ENCODE data around the gene DDX59. TPM values are rescaled to one million over a fixed set of nuclear protein-coding genes. Genes with fewer than 3 reads are reported as not detected.

Gene DDX59
- total and polyA plus RNA-seq, 9 of the 15 experiments (the other 6 are each of a cell fraction or from before 2014, with no cell fraction given), result 8.3 to 30.4 (median 19.8) TPM

- Histone ChIP-seq H3K9me1 (ENCODE audit: control insufficient read depth, insufficient read depth, low read length) (no peaks in the 10 kb centered on the region), H3K27ac (ENCODE audit: extremely low read depth, low read depth, low read length) (no peak overlapping the region), H3K4me1 (replicated peaks in 1 of 2; ENCODE audit: control insufficient read depth in 2 of 2, insufficient read depth in 2 of 2, low read length in 2 of 2) (peaks cover 4 to 16% of the 10 kb centered on the region in 2 experiments; a peak in 2 of 5 replicates), H3K9me3 (replicated peaks; ENCODE audit: control insufficient read depth, insufficient read depth, low read depth, low read length) (no peaks in the 10 kb centered on the region), H3K36me3 (ENCODE audit: control insufficient read depth, insufficient read depth, low read length) (no peaks in the 10 kb centered on the region), H3K4me2 (ENCODE audit: insufficient read depth, low read length) (no peak overlapping the region), H4K20me1 (replicated peaks; ENCODE audit: control insufficient read depth, insufficient read depth, low read length) (no peaks in the 10 kb centered on the region), H2AFZ (ENCODE audit: low read depth, low read length) (peak overlapping the region; percentile 33; the same call in 1 of the 2 replicates), H3K9ac (ENCODE audit: insufficient read depth in 1 of 2, low read depth in 2 of 2, low read length in 2 of 2) (peak overlapping the region in 1 of 2 experiments; percentile 1; a peak in 1 of 4 replicates), H3K4me3 (no peak overlapping the region), H3K79me2 (ENCODE audit: control insufficient read depth, insufficient read depth, low read length) (no peaks in the 10 kb centered on the region), H3K27me3 (ENCODE audit: control insufficient read depth in 2 of 2, insufficient read depth in 2 of 2, low read length in 2 of 2) (no peaks in the 10 kb centered on the region)
- POLR2A ChIA-PET, result interaction anchor here (1.1 to 1.6 kb wide), 2 partner anchors 10 to 41 kb away, joined by 3 to 4 read pairs; partner anchors contain the start of gene DDX59
- ATAC-seq, result no peak; the same call in 1 of the 3 replicates
- no peak for DNase-seq (ENCODE audit: extremely low read depth in 1 of 4, low spot score in 3 of 4)
- FAIRE-seq, result no peak
- intact Hi-C loops (cut with micrococcal nuclease), result no loop called here
- in situ Hi-C loops (cut with MboI), result no loop called here
- peak; percentile 56; the same call in 1 of the 2 replicates for TF ChIP-seq ZNF324 (CRISPR knock-in tag; IDR thresholded peaks at IDR 0.05)
- TF ChIP-seq ARID1B (IDR thresholded peaks at IDR 0.05), result 0 out of 2 replicates have a peak, but pooled peaks have one; percentile 18
- TF ChIP-seq KLF16 (IDR thresholded peaks at IDR 0.05), result no peak
- CTCF ChIA-PET (ENCODE audit: low intra/inter-chr PET ratio), result no interaction called here
- BruUV-seq (replicated peaks), result no TSS peak
- WGBS (ENCODE audit: insufficient coverage, low coverage, missing lambda C conversion rate), result 32% methylated on average over 2 of the region's 2 CpGs
Measured at GRCh38 chr1:200710166-200710565, 40.5 kb upstream of the DDX59 start.

- H3K4me2 ChIP-seq (ENCODE audit: insufficient read depth, low read length), result no peak overlapping the region
- intact Hi-C loops (cut with micrococcal nuclease), result no loop called here
- BruUV-seq (replicated peaks), result no TSS peak
- H3K4me1 ChIP-seq (replicated peaks in 1 of 2; ENCODE audit: control insufficient read depth in 2 of 2, insufficient read depth in 2 of 2, low read length in 2 of 2), result peaks cover 4 to 16% of the 10 kb centered on the region in 2 experiments; a peak in 2 of 5 replicates
- no peak overlapping the region for H2AFZ ChIP-seq (ENCODE audit: low read depth, low read length)
- no peaks in the 10 kb centered on the region for H3K9me3 ChIP-seq (replicated peaks; ENCODE audit: control insufficient read depth, insufficient read depth, low read depth, low read length)
- H3K4me3 ChIP-seq, result no peak overlapping the region
- no peaks in the 10 kb centered on the region for H3K79me2 ChIP-seq (ENCODE audit: control insufficient read depth, insufficient read depth, low read length)
- ChIA-PET CTCF (ENCODE audit: low intra/inter-chr PET ratio) (no interaction called here), POLR2A (interaction anchor here (1.0 to 1.4 kb wide), 2 partner anchors 11 to 39 kb away, joined by 5 to 6 read pairs; partner anchors contain the start of gene DDX59)
- 0% methylated on average over 1 of the region's 1 CpG for WGBS (ENCODE audit: insufficient coverage, low coverage, missing lambda C conversion rate)
- no peaks in the 10 kb centered on the region for H3K36me3 ChIP-seq (ENCODE audit: control insufficient read depth, insufficient read depth, low read length)
- no peak overlapping the region for H3K9ac ChIP-seq (ENCODE audit: insufficient read depth in 1 of 2, low read depth in 2 of 2, low read length in 2 of 2)
- FAIRE-seq (peak; percentile 19), ATAC-seq (peak; percentile 76), DNase-seq (ENCODE audit: extremely low read depth in 1 of 4, low spot score in 3 of 4) (peak; percentile 33 to 69 (median 57))
- H4K20me1 ChIP-seq (replicated peaks; ENCODE audit: control insufficient read depth, insufficient read depth, low read length), result no peaks in the 10 kb centered on the region
- no peak overlapping the region for H3K27ac ChIP-seq (ENCODE audit: extremely low read depth, low read depth, low read length)
- in situ Hi-C loops (cut with MboI), result no loop called here
- H3K27me3 ChIP-seq (ENCODE audit: control insufficient read depth in 2 of 2, insufficient read depth in 2 of 2, low read length in 2 of 2), result no peaks in the 10 kb centered on the region
- H3K9me1 ChIP-seq (ENCODE audit: control insufficient read depth, insufficient read depth, low read length), result no peaks in the 10 kb centered on the region
- TF ChIP-seq TEAD1 (CRISPR knock-in tag; IDR thresholded peaks at IDR 0.05) (peak in 1 of 2 experiments; percentile 58; a peak in 1 of 4 replicates), ILF3 (IDR thresholded peaks at IDR 0.05; ENCODE audit: borderline replicate concordance) (no peak), SMARCE1 (IDR thresholded peaks at IDR 0.05) (peak; percentile 81), CEBPB (tag; IDR thresholded peaks at IDR 0.05) (no peak), HDAC2 (IDR thresholded peaks at IDR 0.05) (peak; percentile 65; the same call in 1 of the 2 replicates), ZNF609 (CRISPR knock-in tag; IDR thresholded peaks at IDR 0.05; ENCODE audit: borderline replicate concordance) (no peak), SMAD2 (IDR thresholded peaks at IDR 0.05; ENCODE audit: low read depth, low read length) (no peak), HES1 (IDR thresholded peaks at IDR 0.05; ENCODE audit: low read depth) (no peak)
Measured at GRCh38 chr1:200708769-200709168, 39.1 kb upstream of the DDX59 start.

Data from K562 (cell line).